IMR-90 (cell line): ENCODE data around the gene NBPF11.
"Not testable (repeated sequence)": the region's sequence is repeated elsewhere in the genome, so short reads cannot be mapped to it uniquely, and the experiment has no call there.

Experiments used
- CEBPB ChIP-seq: IDR thresholded peaks from 2 replicates; pipeline ENCODE4 v1.6.1; 2012; ENCODE audit warnings: low read depth, low read length, improper control_type of control experiment
- CTCF ChIP-seq: conservative IDR thresholded peaks from 2 replicates; pipeline ENCODE4 v1.5.1; 2012; ENCODE audit warnings: mild to moderate bottlenecking, low read depth, low read length, improper control_type of control experiment
- ELK1 ChIP-seq: fragments of 150-350 bp; IDR thresholded peaks from 2 replicates; pipeline ENCODE4 v1.6.1; 2016; ENCODE audit warnings: low read depth, mild to moderate bottlenecking, low read length, moderate library complexity, borderline replicate concordance
- MXI1 ChIP-seq: IDR thresholded peaks from 2 replicates; pipeline ENCODE4 v1.6.1; 2012; ENCODE audit warnings: low read depth, mild to moderate bottlenecking, low read length, moderate library complexity, borderline replicate concordance
- POLR2A ChIP-seq: IDR thresholded peaks from 2 replicates; pipeline ENCODE4 v1.6.1; 2012; ENCODE audit warnings: mild to moderate bottlenecking, low read depth, low read length
- SMC3 ChIP-seq: fragments of 150-350 bp; IDR thresholded peaks from 2 replicates; pipeline ENCODE4 v1.6.1; 2016; ENCODE audit warnings: low read depth, mild to moderate bottlenecking, antibody characterized with exemption, low read length, moderate library complexity
- USF2 ChIP-seq: fragments of 150-350 bp; IDR thresholded peaks from 2 replicates; pipeline ENCODE4 v1.6.1; 2017; ENCODE audit warnings: mild to moderate bottlenecking, antibody characterized with exemption, low read length, low read depth

GRCh38 chr1:148151371-148151819, 686 bp downstream of the NBPF11 start:
- TF ChIP-seq POLR2A, CTCF, USF2, ELK1, MXI1, CEBPB, SMC3: not testable (repeated sequence)
